K562 (cell line): Measurements from ENCODE around the gene KIF7. TPM values are rescaled to one million over a fixed set of nuclear protein-coding genes. Genes with fewer than 3 reads are reported as not detected.

Experiments
- ATAC-seq: fragments of 200-7000 bp; cut with Tn5 transposase; 3 replicates; pipeline ENCODE4 v1.9.1; 2020; ENCODE audit warnings: moderate library complexity
- BruUV-seq: library from RNA; stranded (reverse); fragments of 400-500 nt; replicated peaks from 2 replicates; lab custom pipeline; 2021; lab: Mats Ljungman, UMichigan
- CTCF ChIA-PET: fragments of 300-600 bp; formaldehyde crosslinking; extraction: SDS; loops from one replicate; lab custom pipeline; 2021; ENCODE audit warnings: low intra/inter-chr PET ratio; lab: Yijun Ruan, JAX
- POLR2A ChIA-PET: fragments of 300-600, 350-650 bp; sonication (Branson Sonifier 250); formaldehyde crosslinking; extraction: SDS; loops from one replicate; lab custom pipeline; 2021; ENCODE audit warnings: antibody characterized with exemption, inconsistent platforms; lab: Yijun Ruan, JAX
- DNase-seq, 4 experiments: peaks; one replicate each; pipeline versions ENCODE4 v3.0.0 to v3.0.0-alpha.2; 2011 to 2018; ENCODE audit warnings: low spot score in 3 of 4, mixed read lengths in 3 of 4; ENCODE audit errors: extremely low read depth in 1 of 4
- FAIRE-seq: peaks from 2 replicates; lab custom pipeline; 2011; peaks lifted over from hg19 to GRCh38; lab: Jason Lieb, UNC
- H2AFZ ChIP-seq: 2 replicates; pipeline ENCODE4 v1.6.0; 2011; ENCODE audit warnings: low read depth, low read length, control low read depth, inconsistent platforms
- H3K27ac ChIP-seq: fragments of 200-600 bp; 3 replicates; pipeline ENCODE4 v1.8.0; 2011; ENCODE audit warnings: low read depth, mild to moderate bottlenecking, control low read depth, inconsistent platforms, low read length, moderate library complexity, mixed read lengths; ENCODE audit errors: extremely low read depth
- H3K27me3 ChIP-seq, 2 experiments: fragments of 300-600 bp in 1 of 2; 2 replicates in 1 of 2; 3 replicates in 1 of 2; pipeline versions ENCODE4 v1.6.0 to v1.8.0; 2011; ENCODE audit warnings: inconsistent platforms in 2 of 2, low read length in 2 of 2, mild to moderate bottlenecking in 1 of 2, mixed read lengths in 1 of 2, moderate library complexity in 1 of 2; ENCODE audit not compliant: control insufficient read depth in 2 of 2, insufficient read depth in 2 of 2
- H3K36me3 ChIP-seq: fragments of 300-600 bp; 3 replicates; pipeline ENCODE4 v1.8.0; 2011; ENCODE audit warnings: mild to moderate bottlenecking, low read length, inconsistent platforms; ENCODE audit not compliant: control insufficient read depth, insufficient read depth
- H3K4me1 ChIP-seq, 2 experiments: fragments of 200-600 bp in 1 of 2; replicated peaks in 1 of 2; 2 replicates in 1 of 2; 3 replicates in 1 of 2; pipeline versions ENCODE4 v1.5.1 to v1.8.0; 2011; ENCODE audit warnings: inconsistent platforms in 2 of 2, low read length in 2 of 2, mild to moderate bottlenecking in 1 of 2, mixed read lengths in 1 of 2, moderate library complexity in 1 of 2; ENCODE audit not compliant: control insufficient read depth in 2 of 2, insufficient read depth in 2 of 2
- H3K4me2 ChIP-seq: 2 replicates; pipeline ENCODE4 v1.6.1; 2011; ENCODE audit warnings: low read length, control low read depth, inconsistent platforms, mixed read lengths; ENCODE audit not compliant: insufficient read depth
- H3K4me3 ChIP-seq: fragments of 200-600 bp; sonication (generic), shearing (Covaris generic); 2 replicates; pipeline ENCODE4 v1.5.1; 2016; ENCODE audit warnings: control low read depth, inconsistent platforms
- H3K79me2 ChIP-seq: fragments of 200-600 bp; 3 replicates; pipeline ENCODE4 v1.8.0; 2011; ENCODE audit warnings: low read length, inconsistent platforms; ENCODE audit not compliant: control insufficient read depth, insufficient read depth
- H3K9ac ChIP-seq, 2 experiments: 2 replicates each; pipeline versions ENCODE4 v1.6.0 to v1.6.1; 2011; ENCODE audit warnings: low read depth in 2 of 2, low read length in 2 of 2, control low read depth in 1 of 2, inconsistent platforms in 1 of 2, mild to moderate bottlenecking in 1 of 2, mixed read lengths in 1 of 2; ENCODE audit not compliant: insufficient read depth in 1 of 2
- H3K9me1 ChIP-seq: one replicate; pipeline ENCODE4 v1.6.0; 2011; ENCODE audit warnings: inconsistent platforms, mild to moderate bottlenecking, low read length, moderate library complexity; ENCODE audit not compliant: control insufficient read depth, insufficient read depth
- H3K9me3 ChIP-seq: replicated peaks from 2 replicates; pipeline ENCODE4 v1.5.1; 2011; ENCODE audit warnings: low read depth, low read length, inconsistent platforms; ENCODE audit not compliant: control insufficient read depth, insufficient read depth
- H4K20me1 ChIP-seq: replicated peaks from 2 replicates; pipeline ENCODE4 v1.6.1; 2011; ENCODE audit warnings: low read length, inconsistent platforms, mixed read lengths; ENCODE audit not compliant: control insufficient read depth, insufficient read depth
- CBX3 ChIP-seq, 2 experiments: IDR thresholded peaks; 1 replicate in 1 of 2; 2 replicates in 1 of 2; pipeline ENCODE4 v1.6.1; 2012; ENCODE audit warnings: inconsistent platforms in 2 of 2, low read length in 2 of 2, borderline replicate concordance in 1 of 2, control low read depth in 1 of 2
- ESRRB ChIP-seq: fragments of 250-450 bp; sonication (Bioruptor Pico); IDR thresholded peaks from 2 replicates; pipeline ENCODE4 v1.5.0; 2020; ENCODE audit warnings: mild to moderate bottlenecking, moderate library complexity, borderline replicate concordance
- GTF2E2 ChIP-seq: fragments of 200-800 bp; sonication (Bioruptor generic); IDR thresholded peaks from 2 replicates; pipeline ENCODE4 v1.6.1; 2016; ENCODE audit warnings: missing genetic modification characterization, missing compliant biosample characterization
- HDAC8 ChIP-seq: fragments of 450-650 bp; IDR thresholded peaks from 2 replicates; pipeline ENCODE4 v1.6.1; 2016; ENCODE audit warnings: mild to moderate bottlenecking, missing genetic modification characterization, moderate library complexity, missing compliant biosample characterization
- IFI16 ChIP-seq: fragments of 250-450 bp; sonication (Bioruptor Pico); IDR thresholded peaks from 2 replicates; pipeline ENCODE4 v2.1.2; 2022; ENCODE audit warnings: mild to moderate bottlenecking, inconsistent platforms
- MTA1 ChIP-seq: fragments of 450-650 bp; IDR thresholded peaks from 2 replicates; pipeline ENCODE4 v1.6.1; 2017; ENCODE audit warnings: borderline replicate concordance
- NR1H2 ChIP-seq: sonication (generic); formaldehyde crosslinking; IDR thresholded peaks from 2 replicates; pipeline ENCODE4 v1.4.0; 2020; ENCODE audit warnings: mild to moderate bottlenecking, missing genetic modification reagents
- OTX1 ChIP-seq: fragments of 450-650 bp; formaldehyde crosslinking; IDR thresholded peaks from 2 replicates; pipeline ENCODE4 v1.4.0; 2022; ENCODE audit warnings: mild to moderate bottlenecking
- SAP30 ChIP-seq: fragments of 200-600 bp; sonication (generic); IDR thresholded peaks from 2 replicates; pipeline ENCODE4 v1.6.1; 2012; ENCODE audit warnings: borderline replicate concordance, low read depth, mild to moderate bottlenecking, moderate library complexity, low read length, control low read depth, inconsistent platforms; ENCODE audit not compliant: insufficient read depth, poor library complexity, severe bottlenecking
- ZKSCAN1 ChIP-seq: fragments of 150-350 bp; IDR thresholded peaks from 2 replicates; pipeline ENCODE4 v1.6.1; 2016; ENCODE audit warnings: low read depth, low read length
- ZNF217 ChIP-seq: sonication (generic); formaldehyde crosslinking; IDR thresholded peaks from 2 replicates; pipeline ENCODE4 v1.8.0; 2022; ENCODE audit warnings: mild to moderate bottlenecking, missing genetic modification reagents
- ZNF778 ChIP-seq: fragments of 450-650 bp; formaldehyde crosslinking; IDR thresholded peaks from 2 replicates; pipeline ENCODE4 v1.4.0; 2020; ENCODE audit warnings: mild to moderate bottlenecking, moderate library complexity
- WGBS: fragments of 100-300 bp; shearing (Covaris generic); methylation state at CpG from one replicate; pipeline ENCODE4 v1.1.6; 2016; ENCODE audit warnings: low coverage, mixed read lengths; ENCODE audit not compliant: insufficient coverage; ENCODE audit errors: missing lambda C conversion rate; 5-methylcytosine and 5-hydroxymethylcytosine counted together
- in situ Hi-C: fragments of 300-500 bp; cut with MboI; formaldehyde crosslinking; loops from 4 replicates; pipeline ENCODE4 v1.15.0; 2018; ENCODE audit warnings: inconsistent platforms, mixed read lengths
- intact Hi-C: fragments of 100-400 bp; cut with micrococcal nuclease; formaldehyde crosslinking; loops from 2 replicates; pipeline ENCODE4 v1.14.2; 2022
- polyA plus RNA-seq, 8 experiments: library from polyadenylated mRNA; depleted of rRNA in 4 of 8; stranded (reverse) in 5 of 8; unstranded in 3 of 8; fragments of >200 nt; fragmentation: Nextera tagmentation in 2 of 8; fragmentation: Illumina TruSeq in 1 of 8; extraction: Ambion mirVana in 2 of 8; extraction: Trizol in 1 of 8; gene quantifications; 2 replicates each; pipeline versions ENCODE4 v1.2.1 to v1.2.3, GENCODE V29; 2011 to 2014; ENCODE audit warnings: inconsistent platforms in 1 of 8, missing spikeins in 1 of 8
- total RNA-seq, 7 experiments: library from RNA; depleted of rRNA in 6 of 7; stranded (reverse); fragments of >200 nt in 6 of 7; fragmentation: Illumina TruSeq in 2 of 7; extraction: Trizol in 2 of 7; gene quantifications; 2 replicates each; pipeline versions ENCODE4 v1.2.1 to v1.2.3, GENCODE V29; 2011 to 2021; ENCODE audit warnings: low replicate concordance in 1 of 7
- TF ChIP-seq, protein P1 (sequence below): sonication (generic); formaldehyde crosslinking; IDR thresholded peaks from 2 replicates; pipeline ENCODE4 v1.8.1; 2023; ENCODE audit warnings: mild to moderate bottlenecking, missing genetic modification reagents

Gene KIF7
- total and polyA plus RNA-seq, 9 of the 15 experiments (the other 6 are each of a cell fraction or from before 2014, with no cell fraction given): 0.04 to 2.0 (median 0.58) TPM

DNA sequence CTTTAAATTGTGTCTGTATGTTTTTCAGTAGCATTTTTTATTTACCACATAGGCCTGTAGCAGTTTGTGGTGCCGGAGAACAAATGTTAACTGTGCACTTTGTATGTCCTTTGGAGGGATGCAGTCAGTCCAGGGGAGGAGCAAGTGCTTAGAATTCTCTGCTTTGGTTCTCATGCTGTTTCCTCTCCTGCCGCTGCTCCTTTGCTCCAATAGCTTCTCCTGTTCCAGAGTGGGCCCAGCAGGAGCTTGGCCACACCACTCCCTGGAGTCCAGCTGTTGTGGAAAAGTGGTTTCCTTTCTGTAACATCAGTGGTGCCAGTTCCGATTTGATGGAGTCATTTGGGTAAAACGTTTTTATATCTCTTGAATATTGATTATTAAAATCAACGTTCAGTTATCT lies 63.4 kb downstream of the KIF7 start:
- DNase-seq (no peak), FAIRE-seq (peak; percentile 15), ATAC-seq (no peak)
- H2AFZ ChIP-seq: no peak overlapping the region
- intact Hi-C loops (no loop called here), in situ Hi-C loops (no loop called here)
- H3K4me1 ChIP-seq: no peaks in the 10 kb centered on the region
- BruUV-seq: no TSS peak
- peaks cover 91% of the 10 kb centered on the region for H3K36me3 ChIP-seq
- H3K9me1 ChIP-seq: no peaks in the 10 kb centered on the region
- CTCF ChIA-PET: no interaction called here
- H3K4me2 ChIP-seq: no peak overlapping the region
- H3K27ac ChIP-seq: no peak overlapping the region
- H3K4me3 ChIP-seq: no peak overlapping the region
- peaks cover 4% of the 10 kb centered on the region; the same call in 1 of the 3 replicates for H3K79me2 ChIP-seq
- POLR2A ChIA-PET: interaction anchor here (0.9 to 1.8 kb wide), 2 partner anchors 11 to 17 kb away, joined by 5 to 9 read pairs; partner anchors contain the start of gene TICRR
- no peaks in the 10 kb centered on the region; the same call in 1 of the 2 replicates for H4K20me1 ChIP-seq
- H3K9ac ChIP-seq: no peak overlapping the region
- no peaks in the 10 kb centered on the region for H3K9me3 ChIP-seq
- TF ChIP-seq SAP30 (no peak), ESRRB (CRISPR knock-in tag) (no peak), OTX1 (CRISPR knock-in tag) (no peak), ZNF778 (CRISPR knock-in tag) (no peak), CBX3 (IDR thresholded peaks at IDR 0.05; ENCODE audit: borderline replicate concordance in 1 of 2, low read length in 2 of 2) (no peak), GTF2E2 (tag) (no peak), ZNF217 (CRISPR knock-in tag) (no peak), IFI16 (CRISPR knock-in tag) (no peak), NR1H2 (CRISPR knock-in tag) (no peak), MTA1 (no peak), HDAC8 (tag) (no peak), ZKSCAN1 (no peak)
- TF ChIP-seq, protein P1, sequence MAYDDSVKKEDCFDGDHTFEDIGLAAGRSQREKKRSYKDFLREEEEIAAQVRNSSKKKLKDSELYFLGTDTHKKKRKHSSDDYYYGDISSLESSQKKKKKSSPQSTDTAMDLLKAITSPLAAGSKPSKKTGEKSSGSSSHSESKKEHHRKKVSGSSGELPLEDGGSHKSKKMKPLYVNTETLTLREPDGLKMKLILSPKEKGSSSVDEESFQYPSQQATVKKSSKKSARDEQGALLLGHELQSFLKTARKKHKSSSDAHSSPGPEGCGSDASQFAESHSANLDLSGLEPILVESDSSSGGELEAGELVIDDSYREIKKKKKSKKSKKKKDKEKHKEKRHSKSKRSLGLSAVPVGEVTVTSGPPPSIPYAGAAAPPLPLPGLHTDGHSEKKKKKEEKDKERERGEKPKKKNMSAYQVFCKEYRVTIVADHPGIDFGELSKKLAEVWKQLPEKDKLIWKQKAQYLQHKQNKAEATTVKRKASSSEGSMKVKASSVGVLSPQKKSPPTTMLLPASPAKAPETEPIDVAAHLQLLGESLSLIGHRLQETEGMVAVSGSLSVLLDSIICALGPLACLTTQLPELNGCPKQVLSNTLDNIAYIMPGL: no peak
- 78% methylated on average over 5 of the region's 5 CpGs for WGBS
- no peaks in the 10 kb centered on the region for H3K27me3 ChIP-seq
